NCI-H2029 (cell line): Measurements from ENCODE around the gene PPP1R3G.
"Not testable (repeated sequence)": the region's sequence is repeated elsewhere in the genome, so short reads cannot be mapped to it uniquely, and the experiment has no call there.

ENCODE experiments used
- DNase-seq: peaks from one replicate; lab custom pipeline; 2025; lab: John Stamatoyannopoulos, UW

The PPP1R3G gene

GRCh38 chr6:5120011-5120410 is 34.9 kb downstream of the PPP1R3G start:
- no peak for DNase-seq

GRCh38 chr6:5120543-5120942 is 35.4 kb downstream of the PPP1R3G start:
- DNase-seq = not testable (repeated sequence)

- DNase-seq = no peak
These were observed 36.3 kb downstream of the PPP1R3G start for GRCh38 chr6:5121479-5121878.

DNA sequence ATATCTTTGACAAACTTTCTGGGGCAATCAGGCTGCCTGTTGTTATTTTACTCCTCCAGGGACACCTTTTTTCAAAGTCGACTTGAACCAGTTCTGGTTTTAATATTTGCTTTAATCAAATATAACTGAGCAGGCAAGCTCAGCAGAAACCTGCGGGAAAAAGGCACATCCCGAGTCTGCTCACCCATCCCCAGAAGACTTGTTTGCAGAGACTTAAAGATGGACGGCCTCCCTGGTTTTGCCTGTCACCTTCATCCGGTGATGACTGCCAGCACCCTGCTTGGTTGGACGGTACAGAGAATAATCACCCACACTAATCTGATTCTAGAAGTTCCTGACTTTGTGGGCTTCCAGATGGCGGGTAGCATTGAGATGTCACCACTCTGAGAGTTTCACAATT is 36.8 kb downstream of the PPP1R3G start:
- no peak for DNase-seq

DNA sequence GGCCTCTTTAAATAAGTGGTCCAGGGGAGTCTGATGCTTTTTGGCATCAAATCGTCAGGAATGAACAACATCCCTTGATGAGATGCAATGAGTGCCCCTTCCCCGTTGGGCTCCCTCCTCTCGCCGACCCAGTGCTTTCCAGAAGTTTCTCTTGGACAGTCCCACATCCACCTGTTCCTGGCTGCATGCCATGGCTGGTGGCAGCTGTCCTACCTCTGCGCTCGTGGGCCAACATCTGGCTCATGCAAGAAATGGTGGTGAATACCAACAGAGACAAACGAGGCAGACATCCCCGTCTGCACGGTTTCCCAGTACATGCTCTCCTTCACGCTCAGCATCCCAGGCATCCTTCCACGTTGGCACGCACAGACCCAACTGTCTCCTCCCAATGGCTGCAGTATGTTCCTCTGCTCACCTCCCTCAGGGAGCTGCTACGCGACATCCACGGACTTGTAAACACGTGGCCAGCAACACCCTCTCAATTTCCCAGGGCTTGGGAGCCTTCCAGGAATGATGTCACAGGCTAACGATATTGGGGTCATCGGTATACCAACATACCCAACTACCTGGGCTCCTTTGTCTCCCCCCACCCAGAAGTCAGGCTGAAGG is 37.5 kb downstream of the PPP1R3G start:
- DNase-seq = no peak

- DNase-seq = no peak
These were observed 38.4 kb downstream of the PPP1R3G start for GRCh38 chr6:5123296-5124143.

DNA sequence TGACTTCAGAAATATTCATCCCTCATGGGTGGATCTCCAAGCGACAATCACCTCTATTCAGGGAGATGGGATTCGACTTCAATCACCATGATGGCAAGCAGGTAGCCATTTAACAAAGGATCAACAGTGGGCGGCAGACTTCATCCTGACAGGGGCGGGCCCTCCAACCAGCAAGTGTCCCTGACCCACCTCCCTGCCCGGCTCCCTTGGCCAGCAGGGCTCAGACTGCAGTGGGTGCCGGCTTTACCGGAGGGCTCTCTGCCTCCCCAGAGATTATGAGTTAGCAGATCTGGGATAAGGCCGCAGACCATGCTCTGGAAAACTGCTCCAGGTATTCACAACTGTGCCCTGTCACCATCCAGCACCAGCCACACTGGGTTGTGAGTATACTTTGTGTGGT is 39.4 kb downstream of the PPP1R3G start:
- no peak for DNase-seq

DNA sequence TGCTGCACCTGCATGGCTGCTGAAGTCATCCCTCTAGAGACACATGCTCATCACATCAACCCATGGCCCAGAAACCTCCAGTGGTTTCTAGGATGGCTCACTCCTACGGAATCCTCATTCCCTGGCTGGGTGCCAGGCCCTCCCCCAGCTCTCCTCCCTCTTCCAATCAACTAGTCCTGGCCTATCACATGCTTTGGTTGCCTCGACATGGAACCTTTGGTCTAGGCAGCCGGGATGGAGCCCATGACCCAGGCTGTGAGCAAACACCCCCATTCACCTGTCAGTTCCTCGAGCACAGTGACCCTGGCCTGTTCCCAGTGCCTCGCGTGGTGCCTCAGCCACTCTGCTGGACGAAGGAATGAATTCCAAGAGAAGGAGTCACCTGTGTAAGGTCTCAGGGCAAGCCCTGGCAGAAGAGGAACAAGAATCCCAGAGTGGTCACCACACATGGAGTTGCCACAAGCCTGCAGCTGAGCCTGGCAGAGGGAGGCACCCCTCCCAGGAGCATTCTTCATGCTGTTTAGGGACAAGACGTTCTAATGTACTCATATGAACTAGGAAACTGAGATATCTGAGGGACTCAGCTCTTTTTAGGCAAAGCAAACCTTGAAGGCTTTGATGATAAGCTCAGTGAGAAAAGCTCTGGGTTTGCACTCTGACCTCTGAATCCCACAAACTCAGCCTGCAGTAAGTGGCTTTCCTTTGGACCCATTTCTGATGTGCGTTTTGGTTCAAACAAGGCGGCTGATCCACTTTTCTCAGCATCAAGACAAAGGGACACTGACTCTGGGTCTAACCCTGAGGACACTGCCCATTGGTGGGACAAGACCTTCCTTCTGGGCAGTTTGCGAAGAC is 40.2 kb downstream of the PPP1R3G start:
- no peak for DNase-seq

- DNase-seq = no peak
These were observed 41.1 kb downstream of the PPP1R3G start for GRCh38 chr6:5126214-5126613.

DNA sequence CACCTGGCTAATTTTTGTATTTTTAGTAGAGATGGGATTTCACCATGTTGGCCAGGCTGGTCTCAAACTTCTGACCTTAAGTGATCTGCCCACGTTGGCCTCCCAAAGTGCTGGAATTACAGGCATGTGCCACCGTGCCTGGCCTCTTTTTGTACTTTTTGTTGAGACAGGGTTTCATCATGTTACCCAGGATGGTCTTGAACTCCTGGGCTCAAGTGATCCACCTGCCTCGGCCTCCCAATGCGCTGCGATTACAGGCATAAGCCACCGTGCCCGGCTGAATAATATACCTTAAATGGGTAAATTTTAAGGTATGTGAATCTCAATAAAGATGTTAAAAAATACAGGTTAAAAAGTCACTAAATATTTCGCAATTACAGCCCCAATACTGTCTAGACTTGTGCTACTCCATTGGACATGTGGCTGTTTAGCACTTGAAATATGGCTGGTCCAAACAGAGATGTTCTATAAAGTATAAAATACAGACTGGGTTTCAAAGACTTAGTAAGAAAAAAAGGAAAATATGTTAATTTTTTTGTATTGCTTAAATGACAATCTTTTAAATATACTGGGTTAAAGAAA is 42.1 kb downstream of the PPP1R3G start:
- no peak for DNase-seq

DNA sequence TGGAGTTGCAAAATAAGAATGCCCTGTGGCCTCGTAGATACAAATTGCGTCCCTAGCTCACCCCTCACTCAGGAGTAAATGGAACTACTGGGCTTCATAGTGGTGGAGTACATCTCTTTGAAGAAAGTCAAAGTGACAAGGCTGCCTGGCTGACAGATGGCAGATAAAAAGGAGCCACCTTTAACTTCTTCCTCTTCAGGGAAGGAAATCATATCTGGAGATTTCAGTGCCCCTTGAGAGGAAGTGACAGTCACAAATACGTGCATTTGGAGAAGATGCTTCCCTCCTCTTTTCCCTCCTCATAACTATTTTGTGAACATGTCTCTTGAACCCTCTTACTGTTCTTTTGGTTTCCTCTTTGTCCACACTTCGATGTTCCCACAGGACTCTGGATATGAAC is 43.2 kb downstream of the PPP1R3G start:
- no peak for DNase-seq

DNA sequence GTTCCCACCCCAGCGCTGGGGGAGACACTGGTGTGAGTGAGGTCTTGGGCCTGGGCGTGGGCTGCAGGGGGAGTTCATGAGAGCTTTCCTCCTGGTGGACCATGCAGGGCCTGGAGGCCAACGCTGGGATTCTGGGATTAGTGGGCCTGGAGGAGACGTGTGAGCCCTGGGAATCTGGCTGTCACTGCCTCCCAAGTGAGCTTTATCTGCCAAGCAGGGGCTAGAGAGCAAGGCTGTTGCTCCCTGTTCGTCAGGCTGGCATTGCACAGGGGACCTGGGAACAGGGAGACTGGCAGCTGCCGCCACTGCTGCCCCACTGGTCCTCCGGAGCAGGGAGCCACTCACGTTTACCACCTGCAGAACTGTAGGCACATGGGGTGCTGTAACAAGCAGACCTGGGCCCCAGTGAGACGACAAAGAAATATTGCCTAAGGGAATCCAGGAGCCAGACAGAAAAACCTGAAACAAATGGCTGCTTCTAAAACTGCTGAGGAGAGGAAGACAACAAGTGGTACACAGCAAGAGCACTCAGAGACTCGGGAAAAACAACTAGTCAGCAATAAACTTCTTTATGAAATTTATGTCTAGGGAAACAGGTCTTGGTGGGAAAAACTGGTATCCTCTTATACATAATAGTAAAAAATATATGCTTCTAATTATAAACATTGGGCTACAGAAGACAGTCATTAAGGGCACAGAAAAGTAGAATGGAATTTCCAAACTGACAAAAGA is 45.2 kb downstream of the PPP1R3G start:
- no peak for DNase-seq

DNA sequence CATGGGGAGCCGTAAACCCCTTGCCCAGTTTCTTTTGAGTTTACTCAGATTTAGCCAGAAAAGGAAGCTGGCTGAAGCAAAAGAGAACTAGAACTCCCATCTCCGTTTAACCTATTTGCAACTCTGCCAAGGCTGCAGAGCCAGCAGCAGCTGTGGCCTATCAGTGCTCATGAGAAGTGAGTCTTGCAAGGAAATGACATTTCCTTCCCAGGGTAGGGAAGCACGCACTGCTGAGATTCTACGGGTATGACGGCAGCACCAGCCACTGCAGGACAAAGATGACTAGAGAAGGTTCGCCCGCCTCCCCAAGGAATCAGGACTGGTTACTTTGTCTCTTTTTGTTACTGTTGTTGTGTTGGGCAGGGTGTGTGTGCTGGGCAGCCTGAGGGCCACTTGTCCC is 47.6 kb downstream of the PPP1R3G start:
- DNase-seq = no peak

GRCh38 chr6:5133943-5134342 is 48.8 kb downstream of the PPP1R3G start:
- no peak for DNase-seq

- peak; percentile 24 for DNase-seq
These were observed 50.7 kb downstream of the PPP1R3G start for GRCh38 chr6:5135788-5136376.

DNA sequence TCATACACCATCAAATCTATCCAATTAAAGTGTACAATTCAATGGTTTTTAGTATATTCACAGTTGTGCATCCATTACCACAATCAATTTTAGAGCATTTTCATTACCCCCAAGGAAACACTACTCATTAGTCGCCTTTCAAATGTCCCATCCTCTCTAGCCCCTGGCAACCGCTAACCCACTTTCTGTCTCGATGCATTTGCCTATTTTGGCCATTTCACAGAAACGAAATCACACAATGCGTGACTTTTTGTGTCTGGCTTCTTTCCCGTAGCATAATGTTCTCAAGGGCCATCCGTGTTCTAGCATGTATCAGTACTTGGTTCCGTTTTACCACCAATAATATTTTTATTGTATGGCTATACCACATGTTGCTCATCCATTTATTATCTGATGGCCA is 51.7 kb downstream of the PPP1R3G start:
- DNase-seq = no peak
